CD4-positive, alpha-beta T cell treated with Interleukin-1 beta for 1 hour (primary cell): ENCODE results near the gene PLCB1.

ENCODE experiments used
- DNase-seq, 2 donors: peaks; one replicate each; pipeline ENCODE4 v3.0.0-alpha.2; 2020 to 2022

The PLCB1 gene

GRCh38 chr20:8250539-8251200 is 118.6 kb downstream of the PLCB1 start:
- DNase-seq: no peak

- no peak for DNase-seq
These were observed 119.1 kb downstream of the PLCB1 start for GRCh38 chr20:8251201-8251575.

- no peak for DNase-seq
These were observed 123.0 kb downstream of the PLCB1 start for GRCh38 chr20:8254911-8255582.

- DNase-seq: no peak
These were observed 124.0 kb downstream of the PLCB1 start for GRCh38 chr20:8255945-8256632.

GRCh38 chr20:8260837-8261251 is 128.8 kb downstream of the PLCB1 start:
- DNase-seq: no peak

GRCh38 chr20:8262721-8263120 is 130.7 kb downstream of the PLCB1 start:
- DNase-seq: no peak

- DNase-seq: no peak
These were observed 133.5 kb downstream of the PLCB1 start for GRCh38 chr20:8265588-8265987.

- no peak for DNase-seq
These were observed 134.9 kb downstream of the PLCB1 start for GRCh38 chr20:8267009-8267408.

- no peak for DNase-seq
These were observed 139.7 kb downstream of the PLCB1 start for GRCh38 chr20:8271727-8272126.

GRCh38 chr20:8272766-8273165 is 140.7 kb downstream of the PLCB1 start:
- no peak for DNase-seq

GRCh38 chr20:8284902-8285301 is 152.8 kb downstream of the PLCB1 start:
- DNase-seq: no peak

GRCh38 chr20:8287340-8287739 is 155.3 kb downstream of the PLCB1 start:
- no peak for DNase-seq

- DNase-seq: no peak
These were observed 159.1 kb downstream of the PLCB1 start for GRCh38 chr20:8291200-8291599.

GRCh38 chr20:8291873-8292272 is 159.8 kb downstream of the PLCB1 start:
- DNase-seq: no peak

GRCh38 chr20:8292793-8293192 is 160.7 kb downstream of the PLCB1 start:
- no peak for DNase-seq

GRCh38 chr20:8293750-8294149 is 161.7 kb downstream of the PLCB1 start:
- DNase-seq: no peak

GRCh38 chr20:8296536-8296935 is 164.5 kb downstream of the PLCB1 start:
- no peak for DNase-seq

GRCh38 chr20:8298426-8299043 is 166.5 kb downstream of the PLCB1 start:
- no peak for DNase-seq

GRCh38 chr20:8299921-8300320 is 167.9 kb downstream of the PLCB1 start:
- no peak for DNase-seq

GRCh38 chr20:8301655-8302054 is 169.6 kb downstream of the PLCB1 start:
- DNase-seq: no peak

- no peak for DNase-seq
These were observed 171.6 kb downstream of the PLCB1 start for GRCh38 chr20:8303651-8304050.

- no peak for DNase-seq
These were observed 172.2 kb downstream of the PLCB1 start for GRCh38 chr20:8304124-8304816.

- peak; percentile 69 to 79 for DNase-seq
These were observed 173.4 kb downstream of the PLCB1 start for GRCh38 chr20:8305449-8305978.
